Ovary (tissue), 9 donors: Measurements from ENCODE around the gene EFEMP2. TPM values are rescaled to one million over a fixed set of nuclear protein-coding genes. Genes with fewer than 3 reads are reported as not detected.
A peak's percentile ranks its signal among the peaks of the same experiment; 100 is the strongest.

Source experiments
- DNase-seq, 5 donors: peaks; one replicate each; pipeline ENCODE4 v3.0.0-alpha.2; 2019 to 2020
- H3K27ac ChIP-seq, 2 donors: fragments of 200-600 bp; one replicate each; pipeline versions ENCODE4 v1.5.1 to v1.8.0; 2019 to 2022
- H3K27me3 ChIP-seq: fragments of 200-600 bp; one replicate; pipeline ENCODE4 v1.8.0; 2022
- H3K36me3 ChIP-seq: fragments of 200-600 bp; sonication (generic); one replicate; pipeline ENCODE4 v1.5.1; 2019
- H3K4me1 ChIP-seq: one replicate; pipeline ENCODE4 v1.8.1; 2013; ENCODE audit warnings: mild to moderate bottlenecking, moderate library complexity; ENCODE audit not compliant: insufficient read depth
- H3K4me3 ChIP-seq: fragments of 200-600 bp; sonication (generic); one replicate; pipeline ENCODE4 v1.5.1; 2017
- H3K9me3 ChIP-seq, 2 donors: fragments of 200-600 bp in 1 of 2; sonication (generic) in 1 of 2; one replicate each; pipeline versions ENCODE4 v1.5.1 to v1.8.1; 2013 to 2019; ENCODE audit warnings: mild to moderate bottlenecking in 1 of 2, moderate library complexity in 1 of 2
- CTCF ChIP-seq, 3 donors: fragments of 450-650 bp in 2 of 3; fragments of 200-600 bp in 1 of 3; IDR thresholded peaks; one replicate each; pipeline versions ENCODE4 v1.5.1 to v1.8.0; 2016 to 2022; ENCODE audit warnings: antibody characterized with exemption in 3 of 3, mild to moderate bottlenecking in 1 of 3
- EP300 ChIP-seq: sonication (generic); formaldehyde crosslinking; IDR thresholded peaks from one replicate; pipeline ENCODE4 v1.6.1; 2017; ENCODE audit warnings: antibody characterized with exemption
- POLR2A ChIP-seq: fragments of 450-650 bp; IDR thresholded peaks from one replicate; pipeline ENCODE4 v1.6.1; 2017; ENCODE audit warnings: antibody characterized with exemption, mild to moderate bottlenecking, moderate library complexity
- WGBS, 3 donors: extraction: QIAGEN DNeasy Blood & Tissue Kit in 1 of 3; methylation state at CpG; one replicate each; pipeline versions ENCODE4 v1.1.5 to v1.1.7; 2013 to 2017; 5-methylcytosine and 5-hydroxymethylcytosine counted together
- intact Hi-C, 4 donors: fragments of 100-400 bp; cut with DNase I; formaldehyde crosslinking; loops; one replicate each; pipeline versions ENCODE4 v1.11.0 to v1.15.1; 2022 to 2023
- polyA plus RNA-seq, 2 donors: library from polyadenylated mRNA; stranded (reverse); fragments of 200-250 nt in 1 of 2; fragments of 350-450 nt in 1 of 2; fragmentation: Illumina TruSeq in 1 of 2; extraction: RNeasy Lipid Tissue Mini Kit (QIAGEN cat#74804) in 1 of 2; gene quantifications; one replicate each; pipeline ENCODE4 v1.2.3, GENCODE V29; 2013 to 2014
- total RNA-seq, 7 donors: library from RNA; depleted of rRNA in 2 of 7; stranded (reverse); fragments of >200 nt in 2 of 7; fragmentation: NEBNext Ultra II Directional in 3 of 7; extraction: Animal tissue kit (Norgen Biotek cat#: 25700) in 3 of 7; gene quantifications; one replicate each; pipeline versions ENCODE4 v1.1.0 to v1.2.4, GENCODE V29; 2016 to 2023
- donor health status: DM: no; HTN: no; CAD: no; lungs with moderate emphysema.
- donor health status: DM: no; HTN: no; CAD: no.
- donor health status: Bipolar disorder and iron deficiency.
- donor health status: DM: yes; HTN: yes; CAD: no.
- donor health status: DM: no; HTN: no; CAD: no.
- donor health status: DM: yes; HTN: yes; CAD: no.

EFEMP2 gene
- total and polyA plus RNA-seq, 9 donors: 46.6 to 172 (median 132) TPM

- Histone ChIP-seq H3K9me3 (no peaks in the 10 kb centered on the region), H3K27me3 (no peaks in the 10 kb centered on the region), H3K4me1 (no peaks in the 10 kb centered on the region), H3K36me3 (no peaks in the 10 kb centered on the region), H3K4me3 (no peak overlapping the region), H3K27ac (no peak overlapping the region)
- intact Hi-C loops: loop anchor here (5.0 to 10.0 kb wide), 4 partner anchors 82 to 1232 kb away; partner anchors contain the start of genes KDM2A (in 1 of the 4) and SART1 (in 1 of the 4)
- peak in 3 of 5 donors; percentile 19 to 25 (median 20) for DNase-seq
- TF ChIP-seq EP300: no peak
- no peak for TF ChIP-seq CTCF (IDR thresholded peaks at IDR 0.05)
- TF ChIP-seq POLR2A: no peak
- 85 to 89% (median 86%) methylated on average over 30 of the region's 30 CpGs for WGBS, 3 donors
Observed at GRCh38 chr11:65882120-65883057, 9.8 kb upstream of the EFEMP2 start.

- 63 to 79% (median 64%) methylated on average over 7 of the region's 7 CpGs for WGBS, 3 donors
- no peak overlapping the region for H3K4me3 ChIP-seq
- H3K4me1 ChIP-seq: no peaks in the 10 kb centered on the region
- no peaks in the 10 kb centered on the region for H3K9me3 ChIP-seq
- peak in 1 of 5 donors; percentile 16 for DNase-seq
- TF ChIP-seq POLR2A: no peak
- TF ChIP-seq EP300: no peak
- no peak for TF ChIP-seq CTCF (IDR thresholded peaks at IDR 0.05)
- intact Hi-C loops: loop anchor here (5.0 to 10.0 kb wide), 4 partner anchors 84 to 1234 kb away; partner anchors contain the start of genes KDM2A (in 1 of the 4) and SART1 (in 1 of the 4)
- no peak overlapping the region for H3K27ac ChIP-seq
- no peaks in the 10 kb centered on the region for H3K36me3 ChIP-seq
- H3K27me3 ChIP-seq: no peaks in the 10 kb centered on the region
Observed at GRCh38 chr11:65880844-65881421, 8.3 kb upstream of the EFEMP2 start.

- Histone ChIP-seq H3K27ac (no peak overlapping the region), H3K27me3 (no peaks in the 10 kb centered on the region), H3K9me3 (no peaks in the 10 kb centered on the region), H3K36me3 (no peaks in the 10 kb centered on the region), H3K4me1 (no peaks in the 10 kb centered on the region), H3K4me3 (no peak overlapping the region)
- TF ChIP-seq CTCF (IDR thresholded peaks at IDR 0.05) (no peak), EP300 (no peak), POLR2A (no peak)
- intact Hi-C loops: loop anchor here (5.0 to 10.0 kb wide), 4 partner anchors 85 to 1235 kb away; partner anchors contain the start of genes KDM2A (in 1 of the 4) and SART1 (in 1 of the 4)
- peak in 2 of 5 donors; percentile 16 to 24 for DNase-seq
- WGBS, 3 donors: 59 to 67% (median 61%) methylated on average over 7 of the region's 7 CpGs
Observed at GRCh38 chr11:65880027-65880426, 7.4 kb upstream of the EFEMP2 start.

- intact Hi-C loops: loop anchor here (5.0 to 10.0 kb wide), 4 partner anchors 85 to 1235 kb away; partner anchors contain the start of genes KDM2A (in 1 of the 4) and SART1 (in 1 of the 4)
- H3K36me3 ChIP-seq: no peaks in the 10 kb centered on the region
- H3K9me3 ChIP-seq: no peaks in the 10 kb centered on the region
- no peaks in the 10 kb centered on the region for H3K27me3 ChIP-seq
- TF ChIP-seq POLR2A (no peak), EP300 (no peak), CTCF (IDR thresholded peaks at IDR 0.05) (no peak)
- no peak within 1 kb of the TSS for H3K27ac ChIP-seq
- peak in 1 of 5 donors; percentile 14 for DNase-seq
- WGBS, 3 donors: 52 to 68% (median 60%) methylated on average over 7 of the region's 7 CpGs
- H3K4me1 ChIP-seq: no peaks in the 10 kb centered on the region
- H3K4me3 ChIP-seq: no peak within 1 kb of the TSS
Observed at GRCh38 chr11:65879617-65880016, 7.0 kb upstream of the EFEMP2 start, which contains the start of gene CTSW. TSS of gene CTSW (plus strand) at chr11:65879837. CDS start at chr11:65879855, 18 bp downstream.
